ENCODE data around the gene CUZD1.

Gene CUZD1

GRCh38 chr10:122798704-122799231 is 46.9 kb downstream of the CUZD1 start:
- DNase-seq, result no peak

GRCh38 chr10:122796796-122797195 is 48.9 kb downstream of the CUZD1 start:
- no peak for DNase-seq

- DNase-seq, result no peak
Measured at GRCh38 chr10:122795924-122796323, 49.7 kb downstream of the CUZD1 start.

- no peak for DNase-seq
Measured at GRCh38 chr10:122786269-122786668, 59.4 kb downstream of the CUZD1 start.

GRCh38 chr10:122782911-122783310 is 62.7 kb downstream of the CUZD1 start:
- DNase-seq, result no peak
